ENCODE measurements around the gene MED12L. TPM values are rescaled to one million over a fixed set of nuclear protein-coding genes. Genes with fewer than 3 reads are reported as not detected.

MED12L gene
- total RNA-seq, 4 donors from 2014 or later = 0.08 to 1.5 (median 0.19) TPM

DNA sequence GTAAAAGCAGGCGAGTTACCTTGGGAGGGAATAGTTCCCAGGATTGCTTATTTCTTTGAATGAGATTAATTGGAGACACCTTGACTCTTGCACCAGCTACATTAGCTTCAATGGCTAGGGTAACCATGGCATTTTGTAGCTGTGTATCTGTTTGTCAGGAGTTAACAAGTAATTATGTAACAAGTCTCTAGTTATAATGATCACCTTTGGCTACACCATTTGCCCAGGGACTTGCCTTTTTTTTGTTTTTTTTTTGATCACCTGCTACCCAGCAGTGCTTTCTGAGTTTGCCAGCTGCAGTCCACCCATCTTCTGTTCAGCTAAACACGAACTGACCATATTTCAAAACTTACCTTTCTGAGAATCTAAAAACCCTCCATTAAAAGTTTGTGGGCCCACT, 2.2 kb downstream of the MED12L start:
- Histone ChIP-seq H3K9me3 (no peaks in the 10 kb centered on the region), H3K4me3 (no peak overlapping the region), H3K36me3 (no peaks in the 10 kb centered on the region), H3K27me3 (peaks cover 0 to 55% (median 2%) of the 10 kb centered on the region in 4 donors), H3K27ac (no peak overlapping the region), H3K4me1 (peaks cover 6 to 26% (median 19%) of the 10 kb centered on the region in 3 donors)
- 71 to 80% methylated on average over 2 of the region's 2 CpGs for WGBS, 2 donors
- TF ChIP-seq, protein P1, sequence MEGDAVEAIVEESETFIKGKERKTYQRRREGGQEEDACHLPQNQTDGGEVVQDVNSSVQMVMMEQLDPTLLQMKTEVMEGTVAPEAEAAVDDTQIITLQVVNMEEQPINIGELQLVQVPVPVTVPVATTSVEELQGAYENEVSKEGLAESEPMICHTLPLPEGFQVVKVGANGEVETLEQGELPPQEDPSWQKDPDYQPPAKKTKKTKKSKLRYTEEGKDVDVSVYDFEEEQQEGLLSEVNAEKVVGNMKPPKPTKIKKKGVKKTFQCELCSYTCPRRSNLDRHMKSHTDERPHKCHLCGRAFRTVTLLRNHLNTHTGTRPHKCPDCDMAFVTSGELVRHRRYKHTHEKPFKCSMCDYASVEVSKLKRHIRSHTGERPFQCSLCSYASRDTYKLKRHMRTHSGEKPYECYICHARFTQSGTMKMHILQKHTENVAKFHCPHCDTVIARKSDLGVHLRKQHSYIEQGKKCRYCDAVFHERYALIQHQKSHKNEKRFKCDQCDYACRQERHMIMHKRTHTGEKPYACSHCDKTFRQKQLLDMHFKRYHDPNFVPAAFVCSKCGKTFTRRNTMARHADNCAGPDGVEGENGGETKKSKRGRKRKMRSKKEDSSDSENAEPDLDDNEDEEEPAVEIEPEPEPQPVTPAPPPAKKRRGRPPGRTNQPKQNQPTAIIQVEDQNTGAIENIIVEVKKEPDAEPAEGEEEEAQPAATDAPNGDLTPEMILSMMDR (IDR thresholded peaks at IDR 0.05) = no peak
- no peak for TF ChIP-seq POLR2A (IDR thresholded peaks at IDR 0.05)
- no peak for DNase-seq
- intact Hi-C loops (cut with DNase I) = no loop called here

DNA sequence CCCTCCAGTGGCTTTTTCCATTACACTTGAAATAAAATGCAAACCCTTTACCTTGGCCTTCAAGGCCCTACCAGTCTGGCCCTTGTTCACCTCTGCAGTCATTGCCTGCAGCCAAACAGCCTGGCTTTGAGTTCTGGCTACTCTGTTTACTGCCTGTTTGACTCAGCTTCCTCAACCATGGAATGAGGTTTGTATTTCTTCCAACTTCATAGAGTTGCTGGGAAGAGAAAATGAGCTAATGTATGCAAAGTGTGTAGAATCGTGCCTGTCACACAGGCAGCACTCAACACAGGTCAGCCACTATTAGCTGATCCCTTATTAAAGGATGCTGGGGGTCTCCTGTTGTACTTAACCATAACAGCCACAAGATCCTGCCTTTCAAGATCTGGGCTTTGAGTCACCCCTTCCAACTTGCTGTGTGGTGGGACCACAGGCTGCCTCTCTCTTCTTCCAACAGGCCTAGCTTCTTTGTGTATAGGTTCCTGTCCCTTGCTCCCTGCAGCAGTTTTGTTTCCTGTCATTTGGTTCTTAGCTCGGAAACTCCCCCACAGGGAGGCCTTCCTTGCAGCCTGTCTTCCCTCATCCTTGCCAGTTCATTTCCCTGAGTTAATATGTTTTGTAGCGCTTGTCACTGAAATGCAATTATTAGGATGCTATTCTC, 6.4 kb downstream of the MED12L start:
- Histone ChIP-seq H3K27me3 (peaks cover 0 to 18% (median 1%) of the 10 kb centered on the region in 4 donors), H3K4me3 (no peak overlapping the region), H3K36me3 (no peaks in the 10 kb centered on the region), H3K27ac (no peak overlapping the region), H3K4me1 (peaks cover 0 to 5% (median 4%) of the 10 kb centered on the region in 3 donors), H3K9me3 (no peaks in the 10 kb centered on the region)
- DNase-seq = no peak
- TF ChIP-seq, protein P1 (IDR thresholded peaks at IDR 0.05) = no peak
- no peak for TF ChIP-seq POLR2A (IDR thresholded peaks at IDR 0.05)
- intact Hi-C loops (cut with DNase I) = no loop called here
- WGBS, 2 donors = 63 to 64% methylated on average over 3 of the region's 3 CpGs

DNA sequence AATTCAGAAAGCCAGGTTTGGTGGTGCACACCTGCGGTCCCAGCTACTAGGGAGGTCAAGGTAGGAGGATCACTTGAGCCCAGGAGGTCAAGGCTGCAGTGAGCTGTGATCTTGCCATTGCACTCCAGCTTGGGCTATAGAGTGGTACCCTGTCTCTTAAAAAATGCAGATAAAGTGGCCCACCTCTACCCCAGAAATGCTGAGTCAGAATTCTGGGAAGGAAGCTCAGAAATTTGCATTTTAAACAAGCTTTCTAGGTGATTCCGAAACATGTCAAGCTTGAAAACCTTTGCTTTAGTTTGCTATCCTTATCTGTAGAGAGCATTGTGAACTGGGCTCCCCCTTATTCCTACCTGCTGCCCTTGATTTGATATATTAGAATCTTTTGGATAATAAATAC, 7.7 kb downstream of the MED12L start:
- no peak overlapping the region for H3K4me3 ChIP-seq
- no peaks in the 10 kb centered on the region for H3K4me1 ChIP-seq
- no peak overlapping the region for H3K27ac ChIP-seq
- TF ChIP-seq POLR2A (IDR thresholded peaks at IDR 0.05) = no peak
- TF ChIP-seq, protein P1 (IDR thresholded peaks at IDR 0.05) = no peak
- 88 to 100% methylated on average over 1 to 2 of the region's 2 CpGs for WGBS, 2 donors
- peaks cover 0 to 15% (median 0%) of the 10 kb centered on the region in 4 donors for H3K27me3 ChIP-seq
- H3K36me3 ChIP-seq = no peaks in the 10 kb centered on the region
- DNase-seq = no peak
- intact Hi-C loops (cut with DNase I) = no loop called here
- H3K9me3 ChIP-seq = no peaks in the 10 kb centered on the region

DNA sequence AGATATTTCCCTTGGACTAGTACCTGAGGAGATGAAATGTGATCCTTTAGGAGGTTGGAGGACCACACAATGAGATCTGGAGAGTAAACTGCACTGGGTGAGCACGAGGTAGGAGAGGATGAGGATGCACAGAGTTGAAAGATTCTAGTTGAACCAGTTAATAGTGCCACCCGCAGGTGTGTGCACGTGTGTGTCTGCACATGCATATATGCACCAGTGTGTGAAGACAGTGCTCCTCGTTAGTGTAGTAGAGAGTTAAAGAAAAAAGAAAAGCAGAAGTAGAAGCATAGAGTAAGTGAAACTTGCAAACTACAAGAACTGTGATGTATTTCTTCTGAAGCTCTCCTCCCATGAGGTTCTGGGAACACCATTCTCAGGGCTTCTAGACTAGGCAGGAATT, 8.4 kb downstream of the MED12L start:
- Histone ChIP-seq H3K4me3 (no peak overlapping the region), H3K27ac (no peak overlapping the region), H3K4me1 (no peaks in the 10 kb centered on the region), H3K36me3 (no peaks in the 10 kb centered on the region), H3K9me3 (no peaks in the 10 kb centered on the region), H3K27me3 (peaks cover 0 to 16% (median 0%) of the 10 kb centered on the region in 4 donors)
- intact Hi-C loops (cut with DNase I) = no loop called here
- DNase-seq = no peak
- 40 to 59% methylated on average over 4 of the region's 4 CpGs for WGBS, 2 donors
- TF ChIP-seq POLR2A (IDR thresholded peaks at IDR 0.05) = no peak
- TF ChIP-seq, protein P1 (IDR thresholded peaks at IDR 0.05) = no peak

DNA sequence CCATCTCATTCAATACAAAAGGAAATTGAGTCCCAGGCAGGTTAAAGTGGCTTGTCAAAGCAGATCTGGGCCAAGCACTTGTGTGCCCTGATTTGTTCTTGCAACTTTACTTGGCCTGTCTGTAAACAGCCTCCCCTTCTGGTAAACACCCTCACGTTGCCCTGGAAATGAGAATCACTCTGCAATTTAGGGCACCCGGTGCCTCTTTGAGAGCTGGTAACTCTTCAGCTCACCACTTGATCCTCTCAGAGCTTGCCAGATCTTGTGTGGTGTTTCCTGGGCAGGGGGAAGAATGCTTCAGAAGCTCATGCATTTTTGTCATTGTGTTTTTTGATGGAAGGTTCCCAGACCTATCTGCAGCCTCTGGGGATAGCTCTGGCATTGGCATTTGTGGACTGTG, 11.3 kb downstream of the MED12L start:
- no peak for TF ChIP-seq POLR2A (IDR thresholded peaks at IDR 0.05)
- TF ChIP-seq, protein P1 (IDR thresholded peaks at IDR 0.05) = no peak
- peaks cover 0 to 27% (median 0%) of the 10 kb centered on the region in 4 donors for H3K27me3 ChIP-seq
- WGBS, 2 donors = 62 to 86% methylated on average over 2 of the region's 2 CpGs
- no peak for DNase-seq
- H3K4me1 ChIP-seq = no peaks in the 10 kb centered on the region
- H3K4me3 ChIP-seq = no peak overlapping the region
- H3K36me3 ChIP-seq = no peaks in the 10 kb centered on the region
- no peaks in the 10 kb centered on the region for H3K9me3 ChIP-seq
- no peak overlapping the region for H3K27ac ChIP-seq
- intact Hi-C loops (cut with DNase I) = no loop called here

Data from esophagus squamous epithelium (tissue), 5 donors.